H4 (cell line): ENCODE data around the gene MS4A6E. TPM values are rescaled to one million over a fixed set of nuclear protein-coding genes. Genes with fewer than 3 reads are reported as not detected.
"Not testable (repeated sequence)": the region's sequence is repeated elsewhere in the genome, so short reads cannot be mapped to it uniquely, and the experiment has no call there.

ENCODE experiments used
- DNase-seq: peaks from one replicate; pipeline ENCODE4 v3.0.0-alpha.2; 2015; ENCODE audit warnings: low spot score
- total RNA-seq: library from RNA; depleted of rRNA; stranded (reverse); fragments of >200 nt; shearing (Covaris generic); gene quantifications from 2 replicates; pipeline ENCODE4 v1.2.3, GENCODE V29; 2014

The MS4A6E gene
- total RNA-seq, 1 experiment from 2014 or later = not detected

DNA sequence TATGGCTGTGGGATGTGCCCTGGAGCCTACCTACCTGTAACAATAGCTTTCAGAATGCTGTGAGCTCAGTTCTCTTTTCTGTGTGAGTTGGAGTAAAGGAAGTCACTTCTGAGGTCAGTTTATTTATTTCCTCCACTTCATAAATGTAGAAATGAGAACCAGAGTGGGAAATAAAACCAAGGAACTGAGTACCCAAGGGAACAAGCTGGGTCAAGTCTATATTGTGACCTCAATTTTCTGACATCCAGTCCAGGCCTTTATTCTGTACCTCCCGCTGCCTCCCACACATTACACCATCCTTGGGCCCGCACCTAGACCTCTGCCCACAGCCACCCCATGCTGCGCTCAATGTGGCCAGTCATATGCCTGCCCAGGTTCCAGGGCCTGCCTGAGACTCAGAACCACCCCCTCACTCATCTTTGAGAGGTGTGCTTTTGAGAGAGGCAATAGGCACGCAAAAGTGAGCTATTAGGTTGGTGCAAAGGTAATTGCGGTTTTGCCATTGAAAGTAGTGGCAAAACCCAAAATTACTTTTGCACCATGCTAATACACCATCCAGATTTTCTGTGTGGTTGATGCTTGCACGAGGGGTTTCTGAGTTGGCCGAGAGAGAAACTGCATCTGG lies 9.8 kb downstream of the MS4A6E start:
- DNase-seq = no peak

DNA sequence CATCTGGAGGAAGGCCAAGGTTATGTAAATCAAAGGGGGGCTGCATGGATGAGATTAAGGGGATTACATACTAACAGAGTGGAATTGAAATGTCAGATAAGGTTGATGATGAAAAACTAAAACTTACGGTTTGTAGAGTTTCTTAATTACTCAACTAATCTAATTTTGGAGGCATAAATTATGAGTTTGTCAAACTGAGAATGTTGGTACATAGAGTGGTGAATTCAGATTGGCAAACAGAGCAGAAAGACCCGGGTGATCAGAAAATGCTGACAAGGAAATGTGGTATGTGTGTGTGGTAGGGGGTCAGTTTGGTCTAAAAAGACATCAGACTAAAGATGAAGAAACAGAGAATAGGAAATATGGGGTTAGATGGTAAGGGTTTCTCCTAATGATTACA lies 11.0 kb downstream of the MS4A6E start:
- no peak for DNase-seq

DNA sequence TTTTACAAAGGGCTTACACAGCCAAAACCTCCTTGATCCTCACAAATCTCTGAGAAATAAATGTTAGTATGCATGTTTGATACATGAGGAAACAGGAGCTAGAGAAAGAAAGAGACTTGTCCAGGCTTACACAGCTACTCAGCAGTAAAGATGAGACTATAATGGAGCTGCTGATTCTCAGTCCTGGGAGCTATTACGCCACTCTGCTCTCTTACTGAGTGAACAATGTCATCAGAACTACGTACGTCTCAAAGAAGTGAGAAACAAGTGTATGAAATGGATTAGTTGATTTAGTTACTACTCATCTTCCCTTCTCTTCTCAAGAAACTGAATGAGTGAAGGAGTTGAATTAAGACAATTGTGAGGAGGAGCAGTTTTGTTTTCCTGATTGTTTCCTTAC lies 12.3 kb downstream of the MS4A6E start:
- DNase-seq = no peak

DNA sequence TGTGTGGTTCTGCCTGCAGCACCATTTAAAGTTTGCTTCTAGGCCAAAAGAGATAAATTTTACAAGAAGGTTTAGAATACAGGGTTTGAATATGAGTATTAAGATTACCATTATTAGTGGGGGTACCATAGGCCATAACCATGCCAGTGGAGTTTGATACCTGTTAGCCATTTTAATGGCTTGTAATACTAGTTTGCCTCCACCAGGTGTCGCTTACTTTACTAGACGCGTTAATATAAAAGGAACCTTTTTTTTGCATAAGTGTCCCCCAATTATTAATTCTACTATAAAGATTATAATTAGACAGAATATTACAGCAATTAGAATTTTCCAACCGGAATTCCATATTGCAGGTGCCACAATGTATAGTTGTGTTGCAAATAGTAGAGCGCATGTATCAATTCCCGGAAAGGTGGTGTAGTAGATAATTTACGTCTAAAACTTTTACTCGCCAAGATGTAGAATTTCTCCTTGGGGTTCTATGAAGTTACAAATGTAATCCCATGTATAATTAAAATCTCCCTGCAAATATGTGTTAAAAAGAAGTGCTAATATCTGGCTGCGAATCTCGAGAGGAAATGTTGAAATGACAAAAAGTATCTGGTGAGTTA lies 16.1 kb downstream of the MS4A6E start:
- no peak for DNase-seq

DNA sequence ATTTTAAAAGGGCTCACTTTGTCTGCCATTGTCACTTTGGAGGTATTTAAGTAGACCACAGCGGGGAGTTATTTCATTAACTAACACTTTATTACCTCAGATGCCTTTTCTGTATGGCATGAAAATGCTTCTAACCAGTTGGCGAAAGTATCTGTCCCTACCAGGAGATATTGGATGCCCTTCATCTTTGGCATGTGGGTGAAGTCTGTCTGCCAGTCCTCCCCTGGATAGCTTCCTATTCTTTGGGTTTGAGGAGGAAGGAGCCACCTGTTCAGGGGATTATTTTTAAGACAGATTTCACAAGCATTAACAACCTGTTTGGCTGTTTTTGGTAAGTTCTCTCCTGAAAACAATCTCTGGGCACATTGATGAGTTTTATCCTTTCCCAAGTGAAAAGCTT lies 17.1 kb downstream of the MS4A6E start:
- DNase-seq = no peak

DNA sequence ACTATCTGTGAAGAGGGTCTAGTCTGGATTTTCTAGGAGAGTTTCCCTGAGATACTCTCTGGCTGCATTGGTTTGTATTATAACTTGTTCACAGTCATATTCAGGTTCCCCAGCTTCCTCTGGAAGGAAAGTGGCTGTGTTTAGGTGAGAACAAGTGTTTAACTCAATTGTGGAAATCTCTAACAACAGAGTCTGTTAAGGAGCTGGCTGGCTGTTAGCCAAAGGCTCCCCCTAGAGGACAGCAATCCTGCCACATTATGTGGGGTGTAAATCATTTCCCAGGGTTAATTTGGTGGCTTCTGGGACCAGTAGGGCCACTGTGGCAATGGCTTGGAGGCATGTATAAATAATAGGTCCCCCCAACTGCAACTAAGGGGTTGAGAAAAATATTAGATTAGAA lies 18.4 kb downstream of the MS4A6E start:
- no peak for DNase-seq

DNA sequence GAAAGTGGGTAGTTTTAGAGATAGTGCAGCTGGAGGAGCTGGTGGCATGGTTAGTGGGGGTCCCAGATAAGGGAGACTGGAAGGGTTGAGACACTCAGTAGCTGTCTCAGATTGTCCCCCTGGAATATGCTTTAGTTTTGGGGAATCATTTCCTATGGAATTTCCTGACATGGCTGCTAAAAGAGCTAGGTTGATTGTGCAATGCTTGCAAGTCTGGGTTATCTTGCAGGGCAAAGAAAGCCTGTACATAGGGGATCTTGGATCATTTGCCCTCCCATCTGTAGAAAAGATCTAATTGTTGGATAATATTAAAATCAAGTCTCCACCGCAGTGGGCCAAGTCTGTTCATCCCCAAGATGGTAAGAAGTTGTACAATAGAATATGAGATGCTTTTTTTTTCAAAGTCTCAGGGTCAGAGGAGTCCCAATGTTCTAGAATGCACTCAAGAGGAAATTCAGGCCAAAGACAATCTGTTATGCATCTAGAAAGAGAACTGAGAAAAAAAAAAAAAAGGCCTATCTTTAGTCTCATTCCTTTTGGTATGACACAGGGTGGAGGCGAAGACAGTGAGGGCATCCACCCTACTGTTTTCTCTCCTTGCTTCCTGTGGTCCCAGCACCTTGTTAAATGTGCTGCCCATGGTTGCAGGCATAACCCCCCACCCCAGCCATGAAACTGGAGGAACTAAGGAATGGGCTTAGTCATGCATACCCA lies 20.2 kb downstream of the MS4A6E start:
- no peak for DNase-seq

DNA sequence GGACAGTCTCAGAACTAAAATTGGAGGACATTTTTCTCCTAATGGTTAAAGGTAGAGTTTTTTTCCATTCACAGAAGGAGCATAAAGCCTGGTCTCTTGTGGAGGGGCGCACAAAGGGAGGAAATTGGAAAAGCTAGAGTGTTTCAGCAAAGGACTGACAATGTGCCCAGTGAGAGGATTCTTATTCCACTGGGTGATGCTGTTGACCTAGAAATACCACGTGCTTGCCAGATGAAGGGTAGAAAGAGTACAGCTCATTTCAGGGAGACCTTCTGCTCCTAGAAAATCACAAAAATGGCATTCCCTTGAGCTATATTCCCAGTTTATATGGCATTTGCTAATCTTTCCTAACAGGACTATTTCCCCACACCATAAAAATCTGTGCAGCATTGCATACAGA lies 21.1 kb downstream of the MS4A6E start:
- DNase-seq = no peak

DNA sequence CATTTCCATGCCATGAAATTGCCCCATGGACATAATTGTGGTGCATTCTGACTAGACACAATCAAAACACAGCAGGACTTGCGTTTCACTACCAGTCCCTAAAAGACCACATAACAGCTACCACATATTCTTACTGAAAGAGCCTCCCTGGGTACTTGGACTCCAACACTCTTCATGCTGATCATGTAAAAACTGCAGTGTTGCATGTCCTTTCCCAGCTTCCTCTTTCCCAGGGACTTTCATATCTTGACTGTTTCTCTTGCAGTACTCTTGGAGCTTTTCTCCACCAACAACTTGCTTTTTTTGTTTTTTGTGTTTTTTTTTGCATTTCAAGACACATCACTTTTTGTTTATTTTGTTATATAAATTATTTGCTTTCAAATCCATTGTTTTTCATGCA lies 22.9 kb downstream of the MS4A6E start:
- DNase-seq = no peak

DNA sequence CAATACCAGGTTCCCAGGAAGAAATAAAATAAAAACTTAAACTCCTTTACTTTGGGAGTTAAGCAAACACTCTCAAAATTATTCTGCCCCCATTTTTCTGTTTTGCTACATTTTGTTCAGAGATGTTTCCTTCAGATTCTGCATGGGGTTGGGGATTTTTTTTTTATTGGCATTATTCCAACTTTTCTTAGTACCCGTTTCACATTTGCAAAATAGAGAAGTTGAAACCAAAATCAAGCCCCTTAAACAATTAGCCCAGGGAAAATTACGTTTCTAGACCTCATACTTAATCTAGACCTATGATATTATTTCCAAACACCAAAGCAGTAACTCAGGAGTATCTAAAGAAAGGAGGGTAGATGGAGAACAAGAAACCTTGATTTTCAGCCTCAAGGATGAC lies 30.7 kb downstream of the MS4A6E start:
- no peak for DNase-seq

DNA sequence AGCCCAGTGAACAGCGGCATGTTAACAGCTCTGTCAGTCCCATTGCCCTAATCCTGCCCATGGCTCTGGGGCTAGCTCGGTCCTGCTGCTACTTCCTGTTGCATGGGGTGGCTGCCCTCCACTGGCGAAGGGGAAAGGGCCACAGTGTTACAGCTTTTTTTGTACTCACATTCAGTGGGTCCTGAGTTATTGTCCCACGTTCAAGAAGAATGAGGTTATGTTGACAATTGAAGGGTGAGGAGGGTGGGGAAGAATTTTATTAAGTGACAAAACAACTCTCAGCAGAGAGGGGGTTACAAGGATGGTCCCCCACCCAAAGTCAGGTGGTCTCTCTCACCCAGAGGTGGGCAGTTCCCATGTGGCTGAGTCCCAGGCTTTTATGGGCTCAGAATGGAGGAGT lies 33.6 kb downstream of the MS4A6E start:
- DNase-seq = no peak

DNA sequence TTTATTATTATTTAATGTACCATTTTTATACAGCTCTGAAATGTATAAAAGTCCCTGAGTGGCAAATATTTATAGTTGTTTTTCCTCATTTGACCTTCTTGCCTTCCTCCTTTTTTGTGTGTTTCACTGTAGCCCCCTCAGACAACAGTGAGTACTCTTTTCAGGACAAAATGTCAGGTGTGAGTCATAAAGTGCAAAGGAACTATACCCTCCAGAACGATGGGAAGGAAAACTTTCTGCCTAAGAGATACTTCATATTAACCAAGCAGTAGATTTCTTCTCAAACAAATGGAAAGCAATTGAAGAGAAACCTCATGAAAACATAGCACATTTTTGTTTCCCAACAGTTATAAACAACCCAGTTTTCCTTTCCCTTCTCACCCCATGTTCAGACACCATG lies 35.2 kb downstream of the MS4A6E start:
- no peak for DNase-seq

DNA sequence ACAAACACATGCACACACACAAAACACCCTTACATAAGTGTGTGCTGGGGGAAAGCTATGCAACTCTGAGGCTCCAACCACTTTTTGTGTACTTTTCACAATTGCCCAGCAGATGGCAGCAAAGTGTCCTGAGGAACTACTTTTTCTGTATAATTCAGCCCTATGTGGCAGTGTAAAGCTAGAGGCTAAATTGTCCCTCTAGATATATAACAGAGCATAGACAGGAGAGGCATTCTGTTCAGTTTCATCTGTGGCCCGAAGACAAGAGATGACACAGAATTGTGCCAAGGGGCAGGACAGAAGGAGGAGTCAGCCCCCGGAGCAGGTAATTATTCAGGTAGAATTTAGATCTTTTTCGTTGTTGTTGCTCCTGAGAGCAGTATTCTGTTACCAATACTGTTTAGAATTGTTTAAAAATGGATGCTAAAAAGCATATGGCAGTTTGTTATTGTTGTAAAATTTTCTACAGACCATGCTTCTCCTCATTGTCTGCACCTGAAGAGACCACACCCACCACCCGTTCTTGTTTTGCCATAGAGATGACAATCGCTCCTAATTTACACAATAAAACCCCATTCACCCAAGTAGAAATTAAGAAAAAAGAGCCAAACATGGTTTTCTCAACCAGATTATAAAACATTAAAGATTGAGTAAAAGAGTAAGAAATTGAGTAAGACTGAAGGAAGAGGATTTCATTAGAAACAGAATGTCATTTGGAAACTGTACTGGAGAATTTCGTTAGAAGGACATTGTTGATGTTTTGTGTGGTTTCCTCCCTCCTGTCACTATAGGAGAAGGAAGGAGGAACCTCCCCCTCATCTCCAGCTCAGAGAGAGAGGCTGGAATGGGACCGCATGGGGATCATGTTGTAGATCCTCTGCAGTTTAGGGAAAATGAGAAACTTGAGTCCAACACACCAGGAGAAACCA lies 36.8 kb downstream of the MS4A6E start:
- peak; percentile 49 for DNase-seq

DNA sequence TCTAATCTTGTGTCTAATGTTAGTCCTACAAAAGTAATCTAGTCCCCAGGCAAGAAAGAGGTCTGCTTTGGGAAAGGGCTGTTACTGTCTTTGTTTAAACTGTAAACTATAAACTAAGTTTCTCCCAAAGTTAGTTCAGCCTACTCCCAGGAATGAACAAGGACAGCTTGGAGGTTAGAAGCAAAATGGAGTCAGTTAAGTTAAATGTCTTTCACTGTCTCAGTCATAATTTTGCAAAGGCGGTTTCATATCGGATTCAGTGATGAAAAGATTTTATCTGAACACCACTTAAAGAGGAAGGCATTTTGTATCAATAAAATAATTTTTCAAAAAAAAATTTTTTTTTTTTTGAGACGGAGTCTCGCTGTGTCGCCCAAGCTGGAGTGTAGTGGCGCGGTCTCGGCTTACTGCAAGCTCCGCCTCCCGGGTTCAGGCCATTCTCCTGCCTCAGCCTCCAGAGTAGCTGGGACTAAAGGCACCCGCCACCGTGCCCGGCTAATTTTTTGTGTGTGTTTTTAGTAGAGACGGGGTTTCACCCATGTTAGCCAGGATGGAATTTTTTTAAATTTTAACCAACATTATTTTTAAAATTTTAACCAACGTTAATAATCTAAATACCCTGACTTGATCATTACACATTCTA lies 39.3 kb downstream of the MS4A6E start:
- not testable (repeated sequence) for DNase-seq

DNA sequence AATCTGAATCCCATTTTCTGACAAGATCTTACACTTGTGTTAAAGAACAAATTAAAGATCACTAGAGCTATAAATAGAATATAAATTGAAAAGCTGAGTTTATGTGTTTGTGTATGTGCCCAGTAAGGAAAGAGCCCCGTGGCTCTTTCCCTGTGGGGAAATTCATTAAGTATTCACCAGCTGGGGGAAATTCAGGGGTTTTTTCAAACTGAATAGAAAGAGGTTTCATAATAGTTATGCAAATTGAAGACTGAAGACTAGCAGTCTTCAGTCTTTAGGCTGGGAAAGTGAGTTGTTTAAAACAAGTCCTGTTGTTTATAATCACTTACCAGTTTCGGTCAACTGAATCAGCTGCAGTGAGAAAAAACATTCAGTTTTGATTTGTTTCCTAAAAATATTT lies 40.0 kb downstream of the MS4A6E start:
- DNase-seq = no peak

DNA sequence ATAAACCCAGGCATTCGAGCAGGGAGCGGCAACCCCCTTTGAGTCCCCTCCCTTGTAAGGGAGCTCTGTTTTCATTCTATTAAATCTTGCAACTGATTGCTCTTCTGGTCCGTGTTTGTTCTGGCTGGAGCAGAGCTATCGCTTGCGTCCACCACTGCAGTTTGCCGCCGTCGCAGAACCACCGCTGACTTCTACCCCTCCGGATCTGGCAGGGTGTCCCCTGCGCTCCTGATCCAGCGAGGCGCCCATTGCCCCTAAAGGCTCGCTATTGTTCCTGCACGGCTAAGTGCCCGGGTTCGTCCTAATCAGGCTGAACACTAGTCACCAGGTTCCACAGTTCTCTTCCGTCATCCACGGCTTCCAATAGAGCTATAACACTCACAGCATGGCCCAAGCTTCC lies 40.8 kb downstream of the MS4A6E start:
- no peak for DNase-seq

DNA sequence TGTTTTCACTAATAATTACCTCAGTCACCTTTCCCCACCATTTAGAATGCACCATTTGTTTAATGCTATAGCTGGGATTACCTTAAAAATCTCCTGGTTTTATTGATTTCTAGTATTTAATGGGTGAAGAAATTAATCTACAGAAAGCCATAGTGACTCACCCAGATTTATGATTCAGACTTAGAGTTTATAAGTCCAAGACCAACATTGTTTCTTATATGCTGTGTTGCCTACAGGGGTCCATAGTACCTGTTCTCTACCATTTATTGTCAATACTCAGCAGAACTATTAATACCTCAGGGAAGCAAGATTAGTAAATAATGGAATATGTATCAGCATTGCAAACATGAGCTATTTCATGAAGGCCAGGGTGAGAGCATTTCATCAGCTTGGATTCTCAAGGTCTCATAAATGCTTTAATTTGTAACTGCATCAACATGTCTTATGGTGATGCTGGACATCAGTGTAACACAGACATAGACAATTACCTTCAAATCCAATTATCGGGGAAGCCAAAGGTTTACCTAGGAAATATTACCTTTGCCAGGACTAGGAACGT lies 43.3 kb downstream of the MS4A6E start:
- no peak for DNase-seq

DNA sequence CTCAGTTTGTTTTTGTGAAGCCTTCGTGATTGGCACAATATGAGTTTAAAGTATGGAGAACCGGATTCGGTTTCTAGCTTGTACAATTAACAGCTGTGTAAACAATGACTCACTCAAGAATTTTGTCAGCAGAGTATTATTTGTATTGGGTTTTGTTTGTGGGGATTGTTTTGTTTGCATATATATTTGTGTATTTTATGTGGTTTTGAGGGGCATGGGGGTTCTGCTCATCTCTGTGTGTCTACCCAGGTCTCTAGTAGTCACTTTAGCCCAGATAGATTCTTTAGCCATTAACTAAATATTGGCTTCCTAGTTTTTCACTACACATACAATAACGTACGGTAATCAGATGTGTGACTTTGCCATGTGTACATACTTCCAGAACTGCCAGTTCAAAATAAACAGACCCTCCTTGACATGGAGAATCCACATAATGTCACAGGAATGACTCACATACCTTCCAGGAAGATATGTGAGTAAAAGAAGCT lies 43.8 kb downstream of the MS4A6E start:
- peak; percentile 55 for DNase-seq

DNA sequence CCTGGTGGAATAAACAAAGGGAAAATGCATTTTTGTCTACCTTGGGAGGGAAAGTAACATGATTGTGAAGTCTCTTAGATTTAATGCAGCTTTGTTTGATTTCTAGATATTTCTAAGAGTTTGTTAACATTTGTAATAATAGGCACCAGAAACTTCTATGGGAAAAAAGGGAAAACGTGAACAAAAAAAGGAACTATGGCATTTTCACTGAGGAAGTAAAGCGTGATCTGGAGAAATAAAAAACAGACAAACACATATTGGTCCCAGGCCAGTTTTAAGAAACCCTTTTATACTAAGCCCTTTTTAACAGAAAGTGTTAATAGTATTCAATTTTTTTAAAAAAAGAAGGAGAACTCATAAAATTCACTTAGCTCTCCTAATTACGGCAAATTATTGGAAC lies 44.3 kb downstream of the MS4A6E start:
- no peak for DNase-seq

DNA sequence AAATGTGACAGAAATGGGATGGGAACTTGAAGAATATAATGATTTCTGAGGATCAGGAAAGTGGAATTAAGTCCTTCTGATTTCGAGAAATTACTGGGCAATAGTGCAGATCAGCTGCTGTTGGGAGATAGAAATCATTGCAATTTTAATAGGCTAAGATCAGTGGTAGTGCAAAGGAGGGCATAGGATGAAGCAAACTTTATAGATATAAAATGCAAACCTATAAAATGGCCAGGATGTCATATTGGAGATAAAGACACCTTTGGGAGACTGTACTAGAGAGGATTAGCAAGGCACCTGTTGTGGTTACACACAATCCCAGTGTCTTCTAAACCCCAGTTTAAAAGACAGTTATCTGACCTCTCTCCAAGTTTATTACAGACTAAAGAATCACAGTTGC lies 44.8 kb downstream of the MS4A6E start:
- DNase-seq = no peak

DNA sequence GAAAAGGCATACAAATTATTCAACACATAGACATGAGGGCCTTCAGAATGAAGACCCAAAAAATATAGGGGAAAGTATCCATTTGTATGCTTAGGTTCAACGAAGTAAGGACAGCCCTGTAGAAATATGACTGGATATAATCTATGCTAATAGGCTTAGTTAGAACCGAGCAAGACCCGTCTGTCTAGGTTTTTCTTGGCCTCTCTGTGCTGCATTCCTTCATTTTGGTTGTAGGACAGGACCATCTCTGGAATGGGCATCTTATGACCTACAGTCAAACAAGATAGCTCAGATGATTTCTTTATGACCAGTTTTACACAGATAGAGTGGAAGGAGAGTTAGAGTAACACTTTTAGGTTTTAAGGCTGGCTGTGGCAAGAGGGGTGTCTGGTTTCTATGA lies 45.7 kb downstream of the MS4A6E start:
- DNase-seq = no peak
